SHP77 treated with DMSO at 0.1 percent for 48 hours (cell line): Measurements from ENCODE around the gene RANBP3.
"Not testable (repeated sequence)": the region's sequence is repeated elsewhere in the genome, so short reads cannot be mapped to it uniquely, and the experiment has no call there.

Experiments
- DNase-seq: peaks from one replicate; lab custom pipeline; 2025; lab: John Stamatoyannopoulos, UW

RANBP3 gene

DNA sequence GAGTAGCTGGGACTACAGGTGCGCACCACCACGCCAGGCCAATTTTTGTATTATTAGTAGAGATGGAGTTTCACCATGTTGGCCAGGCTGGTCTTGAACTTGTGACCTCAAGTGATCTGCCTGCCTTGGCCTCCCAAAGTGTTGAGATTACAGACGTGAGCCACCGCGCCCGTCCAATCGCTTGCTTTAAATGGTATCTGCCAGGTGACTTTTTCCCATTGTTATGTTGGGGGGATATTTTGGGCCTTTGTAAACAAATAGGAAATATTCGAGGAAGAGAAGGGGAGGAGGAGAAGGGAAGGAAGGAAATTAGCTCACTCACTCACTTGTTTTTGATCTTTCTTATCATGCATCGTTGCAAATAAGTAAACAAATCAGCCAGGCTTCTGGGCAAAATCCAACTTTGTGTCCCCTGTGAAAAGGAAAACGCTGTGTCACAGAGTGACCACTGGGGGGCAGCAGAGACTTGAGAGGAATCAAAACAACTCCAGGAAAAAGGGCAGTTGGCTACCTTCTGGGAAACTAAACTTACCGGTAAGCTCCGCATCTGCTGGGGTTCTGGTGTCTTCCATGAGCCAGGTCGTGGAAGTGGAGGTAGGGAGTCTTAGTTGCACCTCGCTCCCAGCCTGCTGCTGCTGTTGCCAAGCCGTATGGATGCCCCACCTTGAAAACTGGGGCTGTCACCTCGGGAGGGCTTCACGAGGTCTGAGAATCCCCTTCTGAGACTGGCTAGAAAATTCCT is 9.3 kb upstream of the RANBP3 start:
- peak; percentile 60 for DNase-seq

- DNase-seq, result not testable (repeated sequence)
These were observed 7.9 kb upstream of the RANBP3 start for GRCh38 chr19:5985837-5986236.

GRCh38 chr19:5985098-5985783 is 7.3 kb upstream of the RANBP3 start:
- DNase-seq, result no peak

DNA sequence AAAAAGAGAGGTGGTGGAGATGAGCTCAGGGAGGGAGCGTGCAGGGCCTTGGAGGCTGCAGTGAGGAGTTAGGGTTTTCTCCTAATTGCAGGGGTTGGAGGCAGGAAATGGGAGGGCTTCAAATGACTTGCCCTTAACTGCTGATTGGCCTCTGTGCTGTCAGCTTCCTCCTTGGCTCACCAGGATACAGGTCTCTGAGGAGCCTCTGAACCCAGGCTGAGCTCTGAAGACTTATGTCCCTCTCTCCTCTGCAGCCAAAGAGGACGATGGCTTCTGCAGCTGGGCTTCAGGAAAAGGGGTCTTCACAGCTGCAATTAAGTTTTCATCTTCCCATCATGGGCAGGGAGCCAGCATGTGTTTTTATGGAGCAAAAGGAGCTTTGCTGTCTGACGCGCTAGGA is 6.7 kb upstream of the RANBP3 start:
- no peak for DNase-seq

GRCh38 chr19:5983367-5983955 is 5.5 kb upstream of the RANBP3 start:
- DNase-seq, result no peak

DNA sequence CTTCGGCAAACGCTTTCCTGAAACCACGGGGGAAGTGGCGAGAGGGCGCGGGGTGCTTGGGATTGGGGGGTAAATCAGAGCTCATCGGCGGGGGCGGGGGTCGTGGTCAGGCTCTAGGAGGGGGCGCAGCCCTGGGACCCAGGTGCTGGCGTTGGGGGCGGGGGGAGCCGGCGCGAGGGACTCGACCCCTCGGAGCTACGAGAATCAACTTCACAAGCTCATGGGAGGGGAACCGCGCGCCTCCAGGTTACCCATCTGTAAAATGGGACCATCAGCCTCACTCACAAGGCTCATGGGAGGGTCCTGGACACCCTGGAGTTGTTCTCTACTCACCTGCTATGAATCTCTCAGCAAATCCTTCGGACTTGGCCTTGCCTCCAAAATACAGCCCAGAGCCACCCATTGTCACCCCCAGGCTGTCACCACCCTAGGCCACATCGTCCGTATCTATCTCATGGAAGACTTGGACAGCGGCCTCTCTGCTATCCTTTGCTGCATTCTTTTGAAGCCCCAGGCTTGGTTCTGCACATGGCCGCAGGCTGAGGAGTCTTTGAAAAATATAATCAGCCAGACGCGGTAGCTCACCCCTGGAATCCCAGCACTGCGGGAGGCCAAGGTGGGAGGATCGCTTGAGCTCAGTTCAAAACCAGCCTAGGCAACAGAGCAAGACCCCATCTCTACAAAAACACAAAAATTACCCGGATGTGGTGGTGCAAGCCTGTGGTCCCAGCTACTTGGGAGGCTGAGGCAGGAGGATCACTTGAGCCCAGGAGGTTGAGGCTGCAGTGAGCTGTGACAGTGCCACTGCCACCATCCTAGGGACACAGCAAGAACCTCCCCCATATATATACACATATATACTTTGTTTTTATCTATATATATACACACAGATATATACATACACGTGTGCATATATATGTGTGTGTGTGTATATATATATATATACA is 939 bp upstream of the RANBP3 start:
- DNase-seq, result no peak

GRCh38 chr19:5977222-5977784 is 637 bp downstream of the RANBP3 start:
- no peak for DNase-seq

GRCh38 chr19:5976768-5977167 is 1.2 kb downstream of the RANBP3 start:
- DNase-seq, result no peak

GRCh38 chr19:5975388-5975728 is 2.6 kb downstream of the RANBP3 start:
- DNase-seq, result no peak

- DNase-seq, result no peak
These were observed 3.1 kb downstream of the RANBP3 start for GRCh38 chr19:5974721-5975387.

DNA sequence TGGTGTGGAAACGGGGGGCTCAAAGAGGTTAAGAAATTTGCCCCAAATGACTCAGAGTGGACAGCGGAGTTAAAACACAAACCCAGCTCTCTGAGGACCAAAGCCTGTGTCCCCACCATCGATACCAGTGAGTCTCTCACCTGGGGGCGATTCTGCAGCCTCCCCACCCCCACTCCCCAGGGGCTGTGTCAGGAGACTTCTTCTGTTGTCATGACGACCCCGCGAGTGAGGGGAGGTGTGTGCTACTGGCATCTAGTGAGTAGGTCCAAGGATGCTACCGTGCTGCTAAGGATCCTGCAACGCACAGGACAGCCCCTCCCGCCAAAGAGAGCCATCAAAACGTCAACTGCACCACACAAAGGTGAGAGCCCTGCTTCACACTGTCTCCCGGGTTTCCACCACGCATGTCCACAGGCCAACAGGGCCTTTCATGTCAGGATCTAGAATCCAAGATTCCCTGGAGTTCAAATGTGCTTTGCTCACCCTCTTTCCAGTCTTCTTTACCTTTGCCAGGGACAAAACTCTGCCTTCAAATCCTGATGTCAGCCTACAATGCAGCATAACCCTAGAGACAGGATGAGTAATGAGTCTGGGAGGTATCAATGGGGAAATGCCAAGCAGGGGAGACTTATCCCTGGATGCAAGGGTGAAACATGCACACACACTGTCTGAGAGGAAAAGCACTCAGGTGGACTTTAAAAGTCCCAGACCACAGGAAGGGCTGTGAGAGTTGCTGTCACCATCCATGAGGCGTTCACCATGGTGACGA is 3.9 kb downstream of the RANBP3 start:
- DNase-seq, result no peak

- DNase-seq, result no peak
These were observed 4.6 kb downstream of the RANBP3 start for GRCh38 chr19:5973376-5973775.

- no peak for DNase-seq
These were observed 5.6 kb downstream of the RANBP3 start for GRCh38 chr19:5972355-5972731.

DNA sequence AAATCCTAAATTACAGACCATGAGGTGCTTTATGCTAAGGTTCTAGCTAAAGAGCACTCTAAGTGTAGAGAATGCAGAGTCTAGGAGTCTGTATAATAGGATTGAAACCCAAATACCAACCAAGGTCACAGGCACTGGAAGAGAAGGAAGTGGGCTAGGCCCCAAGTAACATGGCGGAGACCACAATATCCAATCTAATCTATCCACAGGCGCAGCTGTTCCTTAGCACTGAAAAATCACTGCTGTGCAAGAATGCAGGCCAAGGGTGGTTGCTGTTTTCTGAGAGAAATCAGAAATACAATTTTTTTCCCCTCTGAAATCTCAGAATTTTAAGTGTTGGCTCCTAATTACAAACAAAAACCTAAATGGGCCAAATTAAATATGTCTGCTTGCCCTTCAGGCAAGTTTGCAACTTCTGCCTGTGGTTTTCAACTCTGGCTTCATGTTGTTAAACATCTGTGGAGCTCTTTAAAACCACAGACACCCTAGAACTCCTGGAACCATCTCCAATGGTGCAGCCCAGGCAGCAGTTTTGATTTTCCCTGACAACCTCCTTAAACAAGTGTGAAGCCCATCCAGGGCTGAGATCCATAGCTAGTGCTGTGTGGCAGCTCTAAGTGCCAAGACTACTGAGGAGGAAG is 6.1 kb downstream of the RANBP3 start:
- no peak for DNase-seq

GRCh38 chr19:5969476-5969875 is 8.5 kb downstream of the RANBP3 start:
- DNase-seq, result no peak

DNA sequence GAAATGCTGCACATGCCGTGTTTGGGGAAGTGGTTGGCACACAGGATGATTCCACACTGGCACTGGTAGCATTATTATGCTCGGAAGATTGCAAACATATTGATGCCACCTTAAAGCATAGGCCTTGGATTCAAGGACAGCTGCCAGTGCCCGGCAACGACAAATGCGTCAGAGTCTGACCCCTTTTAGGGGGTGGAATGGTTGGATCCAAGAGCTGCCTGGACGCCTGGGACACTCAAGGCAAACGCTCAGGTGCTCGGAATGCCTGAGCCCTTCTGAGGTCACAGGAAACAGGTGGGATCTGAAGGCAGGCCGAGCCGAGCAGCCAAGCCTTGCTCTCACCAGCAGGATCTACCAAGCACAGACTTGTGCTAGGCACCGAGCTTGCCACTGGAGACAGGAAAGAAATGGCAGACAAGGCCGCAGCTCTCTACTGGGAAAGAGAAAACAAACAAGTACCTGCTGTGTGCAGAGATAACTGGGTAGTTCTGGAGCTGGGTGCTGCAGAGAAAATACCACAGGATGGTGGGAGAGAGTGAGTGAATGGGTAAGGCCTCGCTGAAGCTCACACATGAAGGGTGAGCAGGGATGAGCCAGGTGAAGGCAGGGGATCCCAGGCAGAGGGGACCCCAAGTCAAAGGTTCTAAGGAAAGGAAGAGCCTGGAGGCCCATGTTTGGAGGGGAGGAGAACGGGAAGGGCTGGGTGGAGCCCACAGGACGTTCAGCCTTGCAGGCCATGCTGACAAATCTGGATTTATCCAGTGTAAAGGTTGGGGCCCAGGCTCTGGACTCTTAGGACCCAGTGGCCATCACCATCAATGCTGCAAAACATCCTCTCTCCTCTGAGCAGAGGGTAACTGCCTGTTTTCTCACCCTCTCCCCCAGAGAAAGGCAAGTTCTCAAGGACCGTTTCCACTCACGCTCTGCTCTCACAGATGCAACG is 9.2 kb downstream of the RANBP3 start:
- DNase-seq, result no peak

- peak; percentile 65 for DNase-seq
These were observed 9.9 kb downstream of the RANBP3 start for GRCh38 chr19:5967994-5968430.

DNA sequence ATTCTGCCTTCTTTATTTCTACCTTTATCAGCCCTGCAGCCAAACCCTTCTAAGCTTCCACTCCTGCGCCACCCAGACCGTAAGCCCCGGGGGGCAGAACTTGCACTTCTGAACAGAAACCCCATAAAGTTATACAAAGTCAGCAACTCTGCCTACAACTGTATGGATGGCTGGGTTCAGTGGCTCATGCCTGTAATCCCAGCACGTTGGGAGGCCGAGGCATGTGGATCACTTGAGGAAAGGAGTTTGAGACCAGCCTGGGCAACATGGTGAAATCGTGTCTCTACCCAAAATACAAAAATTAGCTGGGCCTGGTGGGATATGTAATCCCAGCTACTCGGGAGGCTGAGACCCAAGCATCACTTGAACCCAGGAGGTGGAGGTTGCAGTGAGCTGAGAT is 10.4 kb downstream of the RANBP3 start:
- DNase-seq, result no peak

- no peak for DNase-seq
These were observed 11.0 kb downstream of the RANBP3 start for GRCh38 chr19:5966941-5967340.
